ENCODE data around the gene SORCS2.
"Not testable (repeated sequence)": the region's sequence is repeated elsewhere in the genome, so short reads cannot be mapped to it uniquely, and the experiment has no call there.

Gene SORCS2

DNA sequence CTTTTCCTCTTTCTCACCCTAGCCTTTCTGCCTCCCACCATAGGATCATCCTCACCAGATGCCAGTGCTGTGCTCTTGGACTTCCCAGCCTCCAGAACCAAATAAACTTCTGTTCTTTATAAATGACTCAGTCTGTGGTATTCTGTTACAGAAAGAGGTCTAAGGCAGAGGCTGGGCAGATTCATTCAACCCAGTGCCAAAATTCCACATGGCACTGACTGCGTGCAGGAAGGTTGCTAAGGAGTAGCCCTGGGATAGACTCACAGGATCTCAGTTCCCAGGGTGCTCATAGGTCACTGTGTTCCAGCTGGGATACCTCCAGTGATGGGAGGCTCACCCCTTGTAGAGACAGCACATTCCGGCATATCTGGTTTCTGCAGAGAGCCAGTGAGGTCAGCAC lies 22.0 kb downstream of the SORCS2 start:
- Histone ChIP-seq H3K4me2 (ENCODE audit: low read length) (no peak overlapping the region), H3K23ac (ENCODE audit: low read length) (no peak overlapping the region), H3K79me2 (ENCODE audit: control insufficient read depth, insufficient read depth, low read length, poor library complexity) (no peaks in the 10 kb centered on the region), H2AFZ (ENCODE audit: insufficient read depth, low read length, poor library complexity) (no peak overlapping the region), H4K91ac (ENCODE audit: low read depth, low read length) (no peak overlapping the region), H2BK12ac (ENCODE audit: low read length) (no peak overlapping the region), H3K4me3 (ENCODE audit: low read depth, low read length) (no peak overlapping the region), H4K8ac (ENCODE audit: low read depth, low read length) (no peak overlapping the region), H2BK5ac (ENCODE audit: low read depth, low read length, poor library complexity) (no peak overlapping the region), H3K9ac (ENCODE audit: low read length) (no peak overlapping the region), H4K12ac (ENCODE audit: low read depth, low read length) (no peak overlapping the region), H3K9me3 (ENCODE audit: insufficient read depth, low read depth, low read length) (peaks cover 12% of the 10 kb centered on the region), H3K27ac (ENCODE audit: low read depth, low read length) (no peak overlapping the region), H3K14ac (ENCODE audit: low read length) (no peak overlapping the region), H3K4ac (ENCODE audit: low read depth, low read length) (no peak overlapping the region), H3K4me1 (ENCODE audit: control insufficient read depth in 1 of 2, insufficient read depth in 2 of 2, low read length in 2 of 2) (peaks cover 9 to 10% of the 10 kb centered on the region in 2 experiments), H3K18ac (ENCODE audit: low read length) (no peak overlapping the region), H2AK5ac (ENCODE audit: low read length) (no peak overlapping the region), H3K27me3 (ENCODE audit: insufficient read depth, low read length) (no peaks in the 10 kb centered on the region), H2BK120ac (ENCODE audit: insufficient read depth, low read length, poor library complexity) (no peak overlapping the region), H3K36me3 (ENCODE audit: control insufficient read depth in 1 of 2, insufficient read depth in 2 of 2, low read length in 2 of 2) (no peaks in the 10 kb centered on the region), H3K79me1 (ENCODE audit: low read length) (peaks cover 2% of the 10 kb centered on the region)
- no CpG with 5 or more reads among the region's 2 CpGs for WGBS (ENCODE audit: extremely low coverage, insufficient coverage, insufficient read length)
- DNase-seq, result no peak

DNA sequence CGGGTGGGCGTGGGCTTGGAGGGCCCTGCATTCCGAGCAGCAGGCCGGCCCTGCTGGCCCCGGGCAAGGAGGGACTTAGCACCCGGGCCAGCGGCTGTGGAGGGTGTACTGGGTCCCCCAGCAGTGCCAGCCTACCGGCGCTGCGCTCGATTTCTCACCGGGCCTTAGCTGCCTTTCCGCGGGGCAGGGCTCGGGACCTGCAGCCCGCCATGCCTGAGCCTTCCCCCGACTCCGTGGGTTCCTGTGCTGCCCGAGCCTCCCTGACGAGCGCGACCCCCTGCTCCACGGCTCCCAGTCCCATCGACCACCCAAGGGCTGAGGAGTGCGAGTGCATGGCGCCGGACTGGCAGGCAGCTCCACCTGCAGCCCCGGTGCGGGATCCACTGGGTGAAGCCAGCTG lies 22.8 kb downstream of the SORCS2 start:
- H3K36me3 ChIP-seq (ENCODE audit: control insufficient read depth in 1 of 2, insufficient read depth in 2 of 2, low read length in 2 of 2); H2AFZ ChIP-seq (ENCODE audit: insufficient read depth, low read length, poor library complexity); H2AK5ac ChIP-seq (ENCODE audit: low read length); H2BK120ac ChIP-seq (ENCODE audit: insufficient read depth, low read length, poor library complexity); H3K4me3 ChIP-seq (ENCODE audit: low read depth, low read length); H2BK12ac ChIP-seq (ENCODE audit: low read length); DNase-seq; H3K18ac ChIP-seq (ENCODE audit: low read length); H2BK5ac ChIP-seq (ENCODE audit: low read depth, low read length, poor library complexity); H4K8ac ChIP-seq (ENCODE audit: low read depth, low read length); H3K79me2 ChIP-seq (ENCODE audit: control insufficient read depth, insufficient read depth, low read length, poor library complexity); H3K23ac ChIP-seq (ENCODE audit: low read length); H4K12ac ChIP-seq (ENCODE audit: low read depth, low read length); H3K14ac ChIP-seq (ENCODE audit: low read length); H4K91ac ChIP-seq (ENCODE audit: low read depth, low read length); H3K9ac ChIP-seq (ENCODE audit: low read length); H3K4ac ChIP-seq (ENCODE audit: low read depth, low read length); H3K79me1 ChIP-seq (ENCODE audit: low read length); H3K27ac ChIP-seq (ENCODE audit: low read depth, low read length); H3K4me2 ChIP-seq (ENCODE audit: low read length); H3K27me3 ChIP-seq (ENCODE audit: insufficient read depth, low read length): not testable (repeated sequence)
- Histone ChIP-seq H3K4me1 (ENCODE audit: control insufficient read depth in 1 of 2, insufficient read depth in 2 of 2, low read length in 2 of 2) (peaks cover 9 to 10% of the 10 kb centered on the region in 2 experiments), H3K9me3 (ENCODE audit: insufficient read depth, low read depth, low read length) (peaks cover 12% of the 10 kb centered on the region)
- no CpG with 5 or more reads among the region's 29 CpGs for WGBS (ENCODE audit: extremely low coverage, insufficient coverage, insufficient read length)

DNA sequence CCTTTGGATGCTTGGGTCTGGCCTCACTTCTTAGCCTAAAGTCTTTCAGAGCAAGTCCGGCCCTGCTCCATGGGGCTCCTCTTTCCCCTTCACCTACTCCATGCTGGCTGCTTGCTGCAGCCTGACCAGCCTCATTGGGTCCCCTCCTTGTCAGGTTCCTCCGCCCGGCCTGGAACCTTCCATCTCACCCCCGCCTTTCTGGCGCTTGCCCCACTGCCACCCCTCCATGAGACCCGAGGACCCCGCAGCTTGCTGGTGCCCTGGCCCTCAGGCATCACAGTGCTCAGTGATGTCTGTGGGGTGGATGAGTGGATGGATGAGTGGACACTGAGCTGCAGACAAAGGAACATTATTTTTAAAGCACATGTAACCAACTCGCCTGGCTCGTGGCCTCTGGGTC lies 24.7 kb downstream of the SORCS2 start:
- H2BK120ac ChIP-seq (ENCODE audit: insufficient read depth, low read length, poor library complexity), result no peak overlapping the region
- no peak overlapping the region for H3K4me3 ChIP-seq (ENCODE audit: low read depth, low read length)
- no peak overlapping the region for H2AK5ac ChIP-seq (ENCODE audit: low read length)
- no peaks in the 10 kb centered on the region for H3K36me3 ChIP-seq (ENCODE audit: control insufficient read depth in 1 of 2, insufficient read depth in 2 of 2, low read length in 2 of 2)
- no peak for DNase-seq
- peaks cover 6% of the 10 kb centered on the region in 2 experiments for H3K4me1 ChIP-seq (ENCODE audit: control insufficient read depth in 1 of 2, insufficient read depth in 2 of 2, low read length in 2 of 2)
- no peak overlapping the region for H4K91ac ChIP-seq (ENCODE audit: low read depth, low read length)
- H4K8ac ChIP-seq (ENCODE audit: low read depth, low read length), result no peak overlapping the region
- H3K4me2 ChIP-seq (ENCODE audit: low read length), result no peak overlapping the region
- WGBS (ENCODE audit: extremely low coverage, insufficient coverage, insufficient read length), result no CpG with 5 or more reads among the region's 9 CpGs
- peaks cover 12% of the 10 kb centered on the region for H3K9me3 ChIP-seq (ENCODE audit: insufficient read depth, low read depth, low read length)
- no peak overlapping the region for H3K27ac ChIP-seq (ENCODE audit: low read depth, low read length)
- H4K12ac ChIP-seq (ENCODE audit: low read depth, low read length), result no peak overlapping the region
- H2BK12ac ChIP-seq (ENCODE audit: low read length), result no peak overlapping the region
- H2BK5ac ChIP-seq (ENCODE audit: low read depth, low read length, poor library complexity), result no peak overlapping the region
- H3K79me2 ChIP-seq (ENCODE audit: control insufficient read depth, insufficient read depth, low read length, poor library complexity), result no peaks in the 10 kb centered on the region
- H2AFZ ChIP-seq (ENCODE audit: insufficient read depth, low read length, poor library complexity), result no peak overlapping the region
- no peak overlapping the region for H3K18ac ChIP-seq (ENCODE audit: low read length)
- no peak overlapping the region for H3K9ac ChIP-seq (ENCODE audit: low read length)
- H3K4ac ChIP-seq (ENCODE audit: low read depth, low read length), result no peak overlapping the region
- H3K27me3 ChIP-seq (ENCODE audit: insufficient read depth, low read length), result no peaks in the 10 kb centered on the region
- H3K14ac ChIP-seq (ENCODE audit: low read length), result no peak overlapping the region
- no peak overlapping the region for H3K23ac ChIP-seq (ENCODE audit: low read length)
- H3K79me1 ChIP-seq (ENCODE audit: low read length), result peaks cover 2% of the 10 kb centered on the region

DNA sequence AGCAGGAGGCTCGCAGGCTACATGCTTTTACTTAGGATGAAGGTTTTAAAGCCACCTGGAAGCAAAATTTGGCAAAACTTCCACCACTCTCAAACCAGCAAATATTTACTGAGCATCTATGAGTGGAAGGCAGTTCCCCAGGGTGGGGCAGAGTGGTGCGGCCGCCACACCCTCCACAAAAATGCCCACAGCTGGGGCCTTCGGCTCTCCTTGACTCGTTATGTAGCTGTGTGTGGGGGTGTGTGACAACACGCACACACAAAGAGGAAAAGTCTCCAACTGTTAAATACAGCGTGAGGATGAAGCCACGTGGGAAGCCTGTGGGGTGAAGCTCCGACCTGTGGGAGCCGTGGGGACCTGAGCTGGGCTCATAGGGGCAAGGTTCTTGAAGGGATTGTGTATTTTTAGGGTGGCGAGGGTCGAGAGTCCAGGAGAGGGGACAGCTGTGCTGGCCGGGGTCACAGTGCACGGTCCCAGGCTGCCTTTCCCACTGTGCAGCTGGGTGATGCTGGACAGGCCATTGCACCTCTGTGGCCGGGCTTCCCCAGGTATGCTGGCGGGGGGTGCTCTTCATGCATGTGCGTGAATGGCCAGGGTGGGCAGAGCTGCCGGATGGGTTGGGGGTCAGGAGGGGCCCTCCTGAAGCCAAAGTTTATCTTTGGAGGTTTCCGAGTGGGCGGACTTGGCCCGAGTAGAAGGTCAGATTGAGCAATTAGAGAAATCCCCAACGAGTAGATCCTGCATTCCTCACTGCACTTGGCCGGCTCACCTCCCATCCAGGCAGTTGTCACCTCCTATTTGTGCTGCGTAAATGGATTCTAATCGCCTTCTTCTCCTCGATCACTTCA lies 25.4 kb downstream of the SORCS2 start:
- no CpG with 5 or more reads among the region's 26 CpGs for WGBS (ENCODE audit: extremely low coverage, insufficient coverage, insufficient read length)
- Histone ChIP-seq H3K4ac (ENCODE audit: low read depth, low read length) (no peak overlapping the region), H3K23ac (ENCODE audit: low read length) (no peak overlapping the region), H3K79me2 (ENCODE audit: control insufficient read depth, insufficient read depth, low read length, poor library complexity) (no peaks in the 10 kb centered on the region), H3K9ac (ENCODE audit: low read length) (no peak overlapping the region), H4K8ac (ENCODE audit: low read depth, low read length) (no peak overlapping the region), H3K4me3 (ENCODE audit: low read depth, low read length) (no peak overlapping the region), H3K4me2 (ENCODE audit: low read length) (no peak overlapping the region), H4K91ac (ENCODE audit: low read depth, low read length) (no peak overlapping the region), H3K18ac (ENCODE audit: low read length) (no peak overlapping the region), H3K27ac (ENCODE audit: low read depth, low read length) (no peak overlapping the region), H3K79me1 (ENCODE audit: low read length) (no peaks in the 10 kb centered on the region), H3K27me3 (ENCODE audit: insufficient read depth, low read length) (no peaks in the 10 kb centered on the region), H3K9me3 (ENCODE audit: insufficient read depth, low read depth, low read length) (peaks cover 12% of the 10 kb centered on the region), H2AFZ (ENCODE audit: insufficient read depth, low read length, poor library complexity) (no peak overlapping the region), H4K12ac (ENCODE audit: low read depth, low read length) (no peak overlapping the region), H3K14ac (ENCODE audit: low read length) (no peak overlapping the region), H2BK12ac (ENCODE audit: low read length) (no peak overlapping the region), H2AK5ac (ENCODE audit: low read length) (no peak overlapping the region), H3K4me1 (ENCODE audit: control insufficient read depth in 1 of 2, insufficient read depth in 2 of 2, low read length in 2 of 2) (peaks cover 0 to under 1% of the 10 kb centered on the region in 2 experiments), H3K36me3 (ENCODE audit: control insufficient read depth in 1 of 2, insufficient read depth in 2 of 2, low read length in 2 of 2) (no peaks in the 10 kb centered on the region), H2BK5ac (ENCODE audit: low read depth, low read length, poor library complexity) (no peak overlapping the region), H2BK120ac (ENCODE audit: insufficient read depth, low read length, poor library complexity) (no peak overlapping the region)
- peak in 1 of 2 donors; percentile 22 for DNase-seq

All from trophoblast cell (in vitro differentiated cells and primary cell).